HG03196 (cell line): ENCODE measurements around the gene CD8B2.
A peak's percentile ranks its signal among the peaks of the same experiment; 100 is the strongest.
"Not testable (repeated sequence)": the region's sequence is repeated elsewhere in the genome, so short reads cannot be mapped to it uniquely, and the experiment has no call there.

ENCODE experiments used
- ATAC-seq: cut with Tn5 transposase; IDR thresholded peaks from one replicate; pipeline ENCODE4 v1.9.1; 2021; ENCODE audit not compliant: unreplicated experiment

The CD8B2 gene

GRCh38 chr2:106511476-106511901 lies 24.3 kb downstream of the CD8B2 start:
- not testable (repeated sequence) for ATAC-seq

DNA sequence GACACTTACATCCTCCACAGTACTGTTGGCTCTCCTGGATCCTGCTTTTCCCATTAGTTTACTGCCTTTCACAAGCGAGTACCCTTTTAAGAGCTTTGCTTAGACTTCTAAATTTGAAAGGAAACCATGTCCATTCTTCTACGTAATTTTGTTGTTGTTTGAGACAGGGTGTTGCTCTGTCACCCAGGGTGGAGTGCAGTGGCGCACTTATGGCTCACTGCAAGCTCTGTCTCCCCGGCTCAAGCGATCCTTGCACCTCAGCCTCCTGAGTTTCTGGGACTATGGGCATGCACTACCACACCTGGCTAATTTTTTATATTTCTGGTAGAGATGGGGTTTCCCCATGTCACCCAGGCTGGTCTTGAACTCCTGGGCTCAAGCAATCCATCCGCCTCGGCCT lies 24.8 kb downstream of the CD8B2 start:
- not testable (repeated sequence) for ATAC-seq

DNA sequence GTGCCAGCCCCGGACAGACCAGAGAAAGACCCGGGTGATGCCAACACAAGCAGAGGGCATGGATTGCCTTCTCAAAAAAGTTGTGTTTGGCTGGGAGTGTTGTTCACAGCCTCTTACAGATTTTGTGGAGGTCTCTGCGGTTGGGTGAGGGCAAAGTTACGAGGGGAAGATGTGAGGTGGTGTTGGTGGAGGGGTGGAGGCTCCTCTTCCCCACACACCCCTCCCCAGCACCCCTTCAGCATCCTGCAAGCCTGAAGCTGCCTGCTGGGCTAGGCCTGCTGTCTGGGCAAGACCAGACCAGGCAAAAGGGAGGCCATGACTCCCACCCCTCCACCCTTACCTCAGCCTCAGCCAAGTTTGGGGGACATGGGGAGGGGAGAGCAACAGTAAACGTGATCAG lies 26.2 kb downstream of the CD8B2 start:
- ATAC-seq, result not testable (repeated sequence)

DNA sequence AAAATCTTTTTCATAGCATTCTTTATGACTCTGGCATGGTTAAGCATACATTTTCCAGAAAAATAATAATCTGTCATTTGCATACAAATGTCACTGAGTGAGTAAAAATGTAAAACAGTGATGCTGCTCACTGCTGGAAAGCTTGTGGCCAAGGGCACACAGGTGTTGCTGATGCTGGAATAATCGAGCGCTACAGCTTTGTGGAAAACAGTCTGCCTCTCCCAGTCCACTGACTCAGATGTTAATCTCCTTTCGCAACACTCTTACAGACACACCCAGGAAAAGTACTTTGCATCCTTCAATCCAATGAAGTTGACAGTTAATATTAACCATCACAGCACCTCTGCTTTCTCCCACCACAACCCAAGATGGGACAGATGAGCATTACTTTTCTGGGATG lies 27.7 kb downstream of the CD8B2 start:
- ATAC-seq, result not testable (repeated sequence)

- no peak for ATAC-seq
These were observed 29.3 kb downstream of the CD8B2 start for GRCh38 chr2:106516436-106516835.

DNA sequence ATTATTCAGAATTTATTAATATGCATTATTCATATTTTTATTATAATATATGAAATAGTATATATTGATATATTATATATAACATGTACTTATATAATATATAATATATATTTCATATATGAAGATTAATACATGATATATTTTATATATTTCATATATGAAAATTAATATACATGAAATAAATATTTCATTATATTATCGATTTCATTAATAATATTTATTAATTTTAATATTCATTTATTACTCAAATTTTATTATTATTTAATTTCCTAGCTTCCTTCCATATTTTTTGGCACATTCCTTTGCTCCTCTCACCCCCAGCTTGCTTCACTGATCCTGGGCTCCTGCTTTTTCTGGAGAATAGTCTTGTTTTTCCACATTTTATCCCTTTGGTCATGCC lies 29.7 kb downstream of the CD8B2 start:
- no peak for ATAC-seq

GRCh38 chr2:106517329-106517728 lies 30.2 kb downstream of the CD8B2 start:
- ATAC-seq, result no peak

- ATAC-seq, result no peak
These were observed 32.6 kb downstream of the CD8B2 start for GRCh38 chr2:106519767-106520166.

DNA sequence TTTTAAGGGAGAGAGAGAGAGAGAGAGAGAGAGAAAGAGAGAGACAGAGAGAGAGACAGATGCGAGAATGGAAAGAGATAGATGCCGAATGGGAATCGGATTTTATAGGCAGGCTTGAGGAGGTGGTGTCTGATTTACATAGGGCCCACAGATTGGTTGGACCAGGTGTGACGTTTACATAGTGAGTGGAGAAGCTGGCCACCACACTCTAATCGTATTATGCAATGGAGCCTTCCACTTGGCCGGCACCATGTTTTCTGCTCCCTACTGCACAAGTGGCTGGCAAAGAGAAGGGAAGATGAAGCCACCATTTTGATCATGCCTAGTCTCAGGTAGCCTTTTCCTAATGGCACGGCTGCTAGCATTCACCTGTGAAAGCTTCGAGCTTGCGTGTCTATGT lies 33.9 kb downstream of the CD8B2 start:
- ATAC-seq, result no peak

GRCh38 chr2:106523976-106524665 lies 37.0 kb downstream of the CD8B2 start:
- ATAC-seq, result no peak

GRCh38 chr2:106530866-106531265 lies 43.7 kb downstream of the CD8B2 start:
- no peak for ATAC-seq

GRCh38 chr2:106531676-106532214 lies 44.6 kb downstream of the CD8B2 start:
- no peak for ATAC-seq

DNA sequence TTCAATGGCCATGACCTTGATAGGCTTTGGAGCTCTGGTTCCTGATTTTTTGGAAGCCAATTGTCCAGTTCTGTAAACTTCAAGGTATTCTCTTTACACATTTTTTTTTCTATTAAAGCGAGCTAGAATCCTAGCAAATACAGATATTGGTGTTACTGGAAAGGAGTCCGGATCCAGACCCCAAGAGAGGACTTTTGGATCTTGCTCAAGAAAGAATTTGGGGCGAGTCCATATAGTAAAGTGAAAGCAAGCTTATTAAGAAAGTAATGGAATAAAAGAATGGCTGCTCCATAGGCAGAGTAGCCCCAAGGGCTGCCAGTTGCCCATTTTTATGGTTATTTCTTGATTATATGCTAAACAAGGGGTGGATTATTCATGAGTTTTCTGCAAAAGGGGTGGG lies 45.1 kb downstream of the CD8B2 start:
- no peak for ATAC-seq

DNA sequence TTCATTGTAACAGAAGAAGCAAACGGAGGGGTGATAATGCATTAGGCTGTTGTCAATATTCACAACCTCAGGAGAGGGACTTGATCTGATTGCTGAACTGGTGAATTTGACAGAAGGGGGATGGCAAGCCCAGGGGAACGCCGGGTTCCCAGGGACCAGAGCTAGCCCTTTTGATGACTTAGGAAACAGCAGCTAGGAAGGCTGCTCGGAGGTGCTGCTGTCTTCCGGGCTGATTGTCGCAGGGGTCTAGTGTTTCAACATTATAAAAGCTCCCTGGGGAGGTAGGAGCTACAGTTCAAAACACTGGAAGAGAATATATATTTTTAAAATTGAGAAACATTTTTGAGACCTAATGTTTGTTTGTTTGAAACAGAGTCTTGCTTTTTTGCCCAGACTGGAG lies 47.3 kb downstream of the CD8B2 start:
- no peak for ATAC-seq

- ATAC-seq, result no peak
These were observed 49.3 kb downstream of the CD8B2 start for GRCh38 chr2:106536490-106536889.

- ATAC-seq, result no peak
These were observed 49.9 kb downstream of the CD8B2 start for GRCh38 chr2:106537047-106537446.

DNA sequence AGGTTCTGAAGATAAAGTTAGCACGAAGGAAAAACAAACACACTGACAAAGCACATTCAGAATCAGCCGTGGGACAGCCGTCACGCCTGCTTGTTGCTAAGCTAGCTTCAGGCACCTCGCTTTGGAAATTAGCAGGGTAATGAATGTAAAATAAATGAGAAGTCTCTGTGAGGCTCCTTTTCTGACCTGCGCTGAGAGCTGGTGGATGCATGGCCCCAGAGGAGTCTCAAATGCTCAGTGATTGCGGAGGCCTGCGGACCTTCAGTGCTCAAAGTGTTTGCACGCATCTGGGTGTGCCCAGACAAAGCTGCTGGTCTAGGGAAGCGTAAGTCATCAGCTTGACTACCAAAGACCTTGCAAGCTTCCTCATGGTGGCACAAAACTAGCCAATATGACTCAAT lies 50.6 kb downstream of the CD8B2 start:
- ATAC-seq, result no peak

DNA sequence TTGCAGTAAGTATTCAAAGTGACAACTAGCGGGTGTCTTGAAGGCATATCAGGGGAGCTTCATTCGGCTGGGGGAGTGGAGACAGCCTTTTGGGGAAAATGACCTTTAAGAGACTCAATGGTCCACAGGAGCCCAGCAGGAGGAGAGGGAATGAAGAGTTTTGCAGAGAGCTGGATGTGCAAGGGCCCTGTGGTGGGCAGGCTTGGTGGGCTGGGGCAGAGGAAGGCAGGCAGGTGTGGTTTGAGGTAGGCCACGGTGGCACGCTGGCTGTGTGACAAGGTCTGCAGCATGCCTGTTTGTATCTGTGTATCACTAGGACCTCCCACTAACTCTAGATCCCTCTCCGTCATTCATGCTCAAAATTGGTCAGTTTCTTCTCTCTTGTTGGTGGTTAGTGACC lies 53.7 kb downstream of the CD8B2 start:
- ATAC-seq, result no peak

- ATAC-seq, result no peak
These were observed 54.2 kb downstream of the CD8B2 start for GRCh38 chr2:106541333-106541732.

- peak; percentile 93 for ATAC-seq
These were observed 55.7 kb downstream of the CD8B2 start for GRCh38 chr2:106542746-106543359.

- ATAC-seq, result no peak
These were observed 57.8 kb downstream of the CD8B2 start for GRCh38 chr2:106545007-106545406.

GRCh38 chr2:106546391-106546990 lies 59.3 kb downstream of the CD8B2 start:
- no peak for ATAC-seq
